Spleen (tissue), 7 donors: ENCODE measurements around the gene MMP2.

Experiments
- POLR2A ChIP-seq, 3 donors: fragments of 450-650 bp; IDR thresholded peaks; one replicate each; pipeline ENCODE4 v1.5.1; 2017; ENCODE audit warnings: antibody characterized with exemption in 3 of 3, mild to moderate bottlenecking in 1 of 3
- POLR2AphosphoS5 ChIP-seq, 3 donors: sonication (generic); formaldehyde crosslinking; IDR thresholded peaks; one replicate each; pipeline ENCODE4 v1.5.1; 2017; ENCODE audit warnings: antibody characterized with exemption in 3 of 3
- TF ChIP-seq, protein P1 (sequence below), 11 experiments: fragments of 200-600 bp in 7 of 11; fragments of 450-650 bp in 4 of 11; sonication (generic) in 4 of 11; IDR thresholded peaks in 8 of 11; conservative IDR thresholded peaks in 3 of 11; 1 replicate in 7 of 11; 2 replicates in 4 of 11; pipeline versions ENCODE4 v1.4.0 to v1.8.0; 2016 to 2021; ENCODE audit warnings: antibody characterized with exemption in 11 of 11, inconsistent platforms in 4 of 11, mild to moderate bottlenecking in 1 of 11
- donor health status: DM: no; HTN: no; CAD: no; lungs with moderate emphysema.
- donor health status: DM: no; HTN: no; CAD: no.
- donor health status: DM: no; HTN: no; CAD: no.

DNA sequence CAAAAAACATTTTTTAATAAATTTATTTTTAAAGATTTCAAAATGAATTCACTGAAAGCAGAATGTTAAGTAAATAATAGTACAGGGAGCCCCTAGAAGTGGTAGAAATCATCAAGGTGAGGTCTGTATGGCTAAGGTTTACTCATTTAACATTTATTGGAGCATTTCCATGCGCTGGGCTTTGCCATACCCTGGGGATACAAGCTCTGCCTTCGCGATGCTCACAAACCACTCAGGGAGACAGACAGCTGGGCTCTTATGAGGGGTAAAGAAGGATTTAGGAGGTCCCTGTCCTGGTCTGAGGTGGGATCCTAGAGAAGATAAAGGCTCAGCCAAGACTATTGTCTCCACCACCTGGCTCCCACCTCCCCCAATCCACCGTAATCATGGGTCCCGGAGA lies 18.6 kb downstream of the MMP2 start:
- TF ChIP-seq, protein P1, sequence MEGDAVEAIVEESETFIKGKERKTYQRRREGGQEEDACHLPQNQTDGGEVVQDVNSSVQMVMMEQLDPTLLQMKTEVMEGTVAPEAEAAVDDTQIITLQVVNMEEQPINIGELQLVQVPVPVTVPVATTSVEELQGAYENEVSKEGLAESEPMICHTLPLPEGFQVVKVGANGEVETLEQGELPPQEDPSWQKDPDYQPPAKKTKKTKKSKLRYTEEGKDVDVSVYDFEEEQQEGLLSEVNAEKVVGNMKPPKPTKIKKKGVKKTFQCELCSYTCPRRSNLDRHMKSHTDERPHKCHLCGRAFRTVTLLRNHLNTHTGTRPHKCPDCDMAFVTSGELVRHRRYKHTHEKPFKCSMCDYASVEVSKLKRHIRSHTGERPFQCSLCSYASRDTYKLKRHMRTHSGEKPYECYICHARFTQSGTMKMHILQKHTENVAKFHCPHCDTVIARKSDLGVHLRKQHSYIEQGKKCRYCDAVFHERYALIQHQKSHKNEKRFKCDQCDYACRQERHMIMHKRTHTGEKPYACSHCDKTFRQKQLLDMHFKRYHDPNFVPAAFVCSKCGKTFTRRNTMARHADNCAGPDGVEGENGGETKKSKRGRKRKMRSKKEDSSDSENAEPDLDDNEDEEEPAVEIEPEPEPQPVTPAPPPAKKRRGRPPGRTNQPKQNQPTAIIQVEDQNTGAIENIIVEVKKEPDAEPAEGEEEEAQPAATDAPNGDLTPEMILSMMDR (IDR thresholded peaks at IDR 0.05 in 8 of 11, conservative IDR thresholded peaks at IDR 0.05 in 3 of 11) = no peak
- TF ChIP-seq POLR2A (IDR thresholded peaks at IDR 0.05) (no peak), POLR2AphosphoS5 (IDR thresholded peaks at IDR 0.05) (no peak)
